Vagina (tissue), 2 donors: ENCODE results near the gene ELOVL6. TPM values are rescaled to one million over a fixed set of nuclear protein-coding genes. Genes with fewer than 3 reads are reported as not detected.

ENCODE experiments used
- DNase-seq, 2 donors: peaks; one replicate each; pipeline ENCODE4 v3.0.0-alpha.2; 2017; ENCODE audit errors: extremely low spot score in 2 of 2
- H3K27ac ChIP-seq: fragments of 200-600 bp; sonication (generic); one replicate; pipeline ENCODE4 v1.5.1; 2019
- H3K27me3 ChIP-seq: fragments of 200-600 bp; sonication (generic); one replicate; pipeline ENCODE4 v1.5.1; 2019
- H3K36me3 ChIP-seq, 2 donors: fragments of 200-600 bp; sonication (generic); one replicate each; pipeline ENCODE4 v1.5.1; 2017 to 2019
- H3K4me1 ChIP-seq: fragments of 200-600 bp; sonication (generic); one replicate; pipeline ENCODE4 v1.5.1; 2019
- H3K4me3 ChIP-seq, 2 donors: fragments of 200-600 bp; sonication (generic); 1 replicate in 1 of 2; 2 replicates in 1 of 2; pipeline ENCODE4 v1.5.1; 2016 to 2019
- H3K9me3 ChIP-seq: fragments of 200-600 bp; sonication (generic); one replicate; pipeline ENCODE4 v1.5.1; 2019
- POLR2A ChIP-seq, 2 donors: fragments of 450-650 bp; IDR thresholded peaks; one replicate each; pipeline ENCODE4 v1.6.1; 2017; ENCODE audit warnings: antibody characterized with exemption in 2 of 2, mild to moderate bottlenecking in 2 of 2, moderate library complexity in 2 of 2
- POLR2AphosphoS5 ChIP-seq, 2 donors: sonication (generic); formaldehyde crosslinking; IDR thresholded peaks; one replicate each; pipeline ENCODE4 v1.9.0; 2017; ENCODE audit warnings: antibody characterized with exemption in 2 of 2, mild to moderate bottlenecking in 2 of 2, low read depth in 1 of 2; ENCODE audit not compliant: insufficient read depth in 1 of 2
- intact Hi-C: fragments of 100-400 bp; cut with DNase I; formaldehyde crosslinking; loops from one replicate; pipeline ENCODE4 v1.15.1; 2023
- total RNA-seq: library from RNA; depleted of rRNA; stranded (reverse); fragments of >200 nt; gene quantifications from one replicate; pipeline ENCODE4 v1.2.3, GENCODE V29; 2016
- TF ChIP-seq, protein P1 (sequence below), 3 experiments: fragments of 450-650 bp in 2 of 3; fragments of 200-600 bp in 1 of 3; sonication (generic) in 1 of 3; IDR thresholded peaks; one replicate each; pipeline ENCODE4 v1.5.1; 2017 to 2019; ENCODE audit warnings: antibody characterized with exemption in 3 of 3, mild to moderate bottlenecking in 2 of 3, moderate library complexity in 2 of 3

ELOVL6 gene
- total RNA-seq, 1 donor from 2014 or later, result 9.1 TPM

DNA sequence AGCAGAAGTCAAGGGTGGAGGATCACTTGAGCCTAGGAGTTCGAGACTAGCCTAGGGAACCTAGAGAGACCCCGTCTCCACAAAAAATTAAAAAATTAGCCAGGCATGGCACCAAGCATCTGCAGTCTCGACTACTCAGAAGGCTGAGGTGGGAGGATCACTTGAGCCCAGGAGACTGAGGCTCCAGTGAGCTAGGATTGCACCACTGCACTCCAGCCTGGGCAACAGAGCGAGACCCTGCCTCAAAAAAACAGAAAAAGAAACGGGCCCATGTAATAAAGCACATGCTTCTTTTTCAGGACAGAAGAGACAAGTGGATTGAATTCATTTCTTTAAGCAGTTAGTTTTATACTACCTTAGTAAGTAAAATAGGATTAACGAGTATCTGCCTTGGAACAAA, 42.0 kb downstream of the ELOVL6 start:
- H3K9me3 ChIP-seq, result no peaks in the 10 kb centered on the region
- no peaks in the 10 kb centered on the region for H3K36me3 ChIP-seq
- no peak overlapping the region for H3K4me3 ChIP-seq
- no peaks in the 10 kb centered on the region for H3K27me3 ChIP-seq
- no peak overlapping the region for H3K27ac ChIP-seq
- TF ChIP-seq, protein P1, sequence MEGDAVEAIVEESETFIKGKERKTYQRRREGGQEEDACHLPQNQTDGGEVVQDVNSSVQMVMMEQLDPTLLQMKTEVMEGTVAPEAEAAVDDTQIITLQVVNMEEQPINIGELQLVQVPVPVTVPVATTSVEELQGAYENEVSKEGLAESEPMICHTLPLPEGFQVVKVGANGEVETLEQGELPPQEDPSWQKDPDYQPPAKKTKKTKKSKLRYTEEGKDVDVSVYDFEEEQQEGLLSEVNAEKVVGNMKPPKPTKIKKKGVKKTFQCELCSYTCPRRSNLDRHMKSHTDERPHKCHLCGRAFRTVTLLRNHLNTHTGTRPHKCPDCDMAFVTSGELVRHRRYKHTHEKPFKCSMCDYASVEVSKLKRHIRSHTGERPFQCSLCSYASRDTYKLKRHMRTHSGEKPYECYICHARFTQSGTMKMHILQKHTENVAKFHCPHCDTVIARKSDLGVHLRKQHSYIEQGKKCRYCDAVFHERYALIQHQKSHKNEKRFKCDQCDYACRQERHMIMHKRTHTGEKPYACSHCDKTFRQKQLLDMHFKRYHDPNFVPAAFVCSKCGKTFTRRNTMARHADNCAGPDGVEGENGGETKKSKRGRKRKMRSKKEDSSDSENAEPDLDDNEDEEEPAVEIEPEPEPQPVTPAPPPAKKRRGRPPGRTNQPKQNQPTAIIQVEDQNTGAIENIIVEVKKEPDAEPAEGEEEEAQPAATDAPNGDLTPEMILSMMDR (IDR thresholded peaks at IDR 0.05), result no peak
- TF ChIP-seq POLR2A (IDR thresholded peaks at IDR 0.05) (no peak), POLR2AphosphoS5 (IDR thresholded peaks at IDR 0.05; ENCODE audit: insufficient read depth in 1 of 2, low read depth in 1 of 2) (no peak)
- H3K4me1 ChIP-seq, result no peaks in the 10 kb centered on the region
- DNase-seq, result no peak
- intact Hi-C loops, result no loop called here

DNA sequence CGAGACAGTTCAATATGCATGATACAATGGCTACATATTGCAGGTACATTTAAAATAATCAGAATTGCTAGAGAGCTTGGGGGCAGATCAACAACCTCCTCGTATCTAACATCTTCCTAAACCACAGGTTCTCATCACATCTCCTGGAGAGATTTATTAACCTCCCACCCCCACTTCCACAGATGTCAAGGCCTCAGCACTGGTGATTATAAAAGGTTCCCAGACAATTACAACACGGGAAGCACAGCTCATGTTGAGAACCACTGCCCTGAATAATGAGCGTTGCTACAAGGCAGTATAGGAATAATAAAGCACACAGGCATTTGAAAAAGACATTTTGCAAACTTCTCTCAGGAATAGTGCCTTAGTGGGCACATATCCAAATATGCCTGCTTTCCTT, 42.8 kb downstream of the ELOVL6 start:
- Histone ChIP-seq H3K36me3 (no peaks in the 10 kb centered on the region), H3K27ac (no peak overlapping the region), H3K4me3 (no peak overlapping the region), H3K4me1 (no peaks in the 10 kb centered on the region), H3K27me3 (no peaks in the 10 kb centered on the region), H3K9me3 (no peaks in the 10 kb centered on the region)
- intact Hi-C loops, result no loop called here
- no peak for DNase-seq
- TF ChIP-seq, protein P1 (IDR thresholded peaks at IDR 0.05), result no peak
- TF ChIP-seq POLR2AphosphoS5 (IDR thresholded peaks at IDR 0.05; ENCODE audit: insufficient read depth in 1 of 2, low read depth in 1 of 2) (no peak), POLR2A (IDR thresholded peaks at IDR 0.05) (no peak)

GRCh38 chr4:110154582-110154981, 43.8 kb downstream of the ELOVL6 start:
- TF ChIP-seq POLR2A (IDR thresholded peaks at IDR 0.05), result no peak
- TF ChIP-seq, protein P1 (IDR thresholded peaks at IDR 0.05), result no peak
- TF ChIP-seq POLR2AphosphoS5 (IDR thresholded peaks at IDR 0.05; ENCODE audit: insufficient read depth in 1 of 2, low read depth in 1 of 2), result no peak
- DNase-seq, result no peak
- no peak overlapping the region for H3K27ac ChIP-seq
- H3K27me3 ChIP-seq, result no peaks in the 10 kb centered on the region
- H3K4me3 ChIP-seq, result no peak overlapping the region
- intact Hi-C loops, result no loop called here
- H3K36me3 ChIP-seq, result no peaks in the 10 kb centered on the region
- H3K9me3 ChIP-seq, result no peaks in the 10 kb centered on the region
- H3K4me1 ChIP-seq, result no peaks in the 10 kb centered on the region

DNA sequence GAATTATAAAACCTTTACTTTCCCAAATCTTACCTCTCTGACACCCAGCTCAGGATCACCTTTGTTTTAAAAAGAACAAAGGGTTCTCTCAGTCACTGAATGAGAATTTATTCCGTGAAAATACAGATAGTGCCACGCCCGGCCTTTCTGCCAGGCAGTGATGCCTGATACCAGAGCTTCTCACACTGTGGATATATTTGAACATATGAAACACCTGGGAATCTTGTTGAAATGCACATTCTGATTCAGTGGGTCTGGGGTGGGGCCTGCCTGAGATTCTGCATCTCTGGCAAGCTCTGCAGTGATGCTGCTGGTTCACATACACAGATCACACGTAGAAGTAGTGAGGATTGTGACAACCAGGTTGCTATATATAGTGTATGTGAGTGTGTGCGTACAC, 46.0 kb downstream of the ELOVL6 start:
- no peak overlapping the region for H3K4me3 ChIP-seq
- no peaks in the 10 kb centered on the region for H3K4me1 ChIP-seq
- TF ChIP-seq POLR2AphosphoS5 (IDR thresholded peaks at IDR 0.05; ENCODE audit: insufficient read depth in 1 of 2, low read depth in 1 of 2) (no peak), POLR2A (IDR thresholded peaks at IDR 0.05) (no peak)
- TF ChIP-seq, protein P1 (IDR thresholded peaks at IDR 0.05), result no peak
- H3K36me3 ChIP-seq, result no peaks in the 10 kb centered on the region
- no peak for DNase-seq
- no peak overlapping the region for H3K27ac ChIP-seq
- intact Hi-C loops, result no loop called here
- no peaks in the 10 kb centered on the region for H3K9me3 ChIP-seq
- no peaks in the 10 kb centered on the region for H3K27me3 ChIP-seq

DNA sequence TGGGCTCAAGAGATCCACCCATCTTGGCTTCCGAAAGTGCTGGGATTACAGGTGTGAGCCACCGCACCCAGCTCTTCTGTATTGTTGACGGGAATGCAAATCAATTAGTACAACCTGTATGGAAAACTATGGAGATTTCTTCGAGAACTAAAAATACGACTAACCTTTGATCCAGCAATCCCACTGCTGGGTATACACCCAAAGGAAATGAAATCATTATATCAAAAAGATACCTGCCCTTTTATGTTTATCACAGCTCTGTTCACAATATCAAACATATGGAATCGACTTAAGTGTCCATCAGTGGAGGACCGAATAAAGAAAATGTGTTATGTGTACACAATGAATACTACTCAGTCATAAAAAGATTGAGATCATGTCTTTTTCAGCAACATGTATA, 49.3 kb downstream of the ELOVL6 start:
- DNase-seq, result no peak
- Histone ChIP-seq H3K9me3 (no peaks in the 10 kb centered on the region), H3K4me1 (no peaks in the 10 kb centered on the region), H3K36me3 (no peaks in the 10 kb centered on the region), H3K27me3 (no peaks in the 10 kb centered on the region), H3K27ac (no peak overlapping the region), H3K4me3 (no peak overlapping the region)
- TF ChIP-seq POLR2AphosphoS5 (IDR thresholded peaks at IDR 0.05; ENCODE audit: insufficient read depth in 1 of 2, low read depth in 1 of 2) (no peak), POLR2A (IDR thresholded peaks at IDR 0.05) (no peak)
- TF ChIP-seq, protein P1 (IDR thresholded peaks at IDR 0.05), result no peak
- intact Hi-C loops, result no loop called here
